ENCODE measurements around the gene ADORA2B. TPM values are rescaled to one million over a fixed set of nuclear protein-coding genes. Genes with fewer than 3 reads are reported as not detected.
"Not testable (repeated sequence)": the region's sequence is repeated elsewhere in the genome, so short reads cannot be mapped to it uniquely, and the experiment has no call there.

The ADORA2B gene
- polyA plus RNA-seq, 4 donors: 1.0 to 7.3 (median 2.8) TPM

- DNase-seq (ENCODE audit: low read depth in 4 of 4, low spot score in 3 of 4): no peak
Observed at GRCh38 chr17:15977894-15978293, 33.0 kb downstream of the ADORA2B start.

- no peak for DNase-seq (ENCODE audit: low read depth in 4 of 4, low spot score in 3 of 4)
Observed at GRCh38 chr17:15978606-15979005, 33.7 kb downstream of the ADORA2B start.

- DNase-seq (ENCODE audit: low read depth in 4 of 4, low spot score in 3 of 4): not testable (repeated sequence)
Observed at GRCh38 chr17:15979013-15979412, 34.1 kb downstream of the ADORA2B start.

GRCh38 chr17:15981208-15981607, 36.3 kb downstream of the ADORA2B start:
- no peak for DNase-seq (ENCODE audit: low read depth in 4 of 4, low spot score in 3 of 4)

- no peak for DNase-seq (ENCODE audit: low read depth in 4 of 4, low spot score in 3 of 4)
Observed at GRCh38 chr17:15981646-15982580, 37.0 kb downstream of the ADORA2B start.

- DNase-seq (ENCODE audit: low read depth in 4 of 4, low spot score in 3 of 4): no peak
Observed at GRCh38 chr17:15996322-15996721, 51.4 kb downstream of the ADORA2B start.

- DNase-seq (ENCODE audit: low read depth in 4 of 4, low spot score in 3 of 4): no peak
Observed at GRCh38 chr17:15998031-15998562, 53.2 kb downstream of the ADORA2B start.

GRCh38 chr17:15999141-15999973, 54.4 kb downstream of the ADORA2B start, which contains the start of the genes TTC19 and ZSWIM7:
Gene TTC19, plus strand, starts transcription at chr17:15999824. Its CDS starts 25 bp downstream, at chr17:15999849.
Gene ZSWIM7, minus strand, starts transcription at chr17:15999704. Its CDS starts 110 bp downstream, at chr17:15999594.
- DNase-seq (ENCODE audit: low read depth in 4 of 4, low spot score in 3 of 4): peak; percentile 89 to 98 (median 90)

GRCh38 chr17:15999974-16000827, 55.3 kb downstream of the ADORA2B start:
- DNase-seq (ENCODE audit: low read depth in 4 of 4, low spot score in 3 of 4): peak; percentile 16 to 52 (median 20)

GRCh38 chr17:16001226-16001897, 56.4 kb downstream of the ADORA2B start:
- DNase-seq (ENCODE audit: low read depth in 4 of 4, low spot score in 3 of 4): no peak

GRCh38 chr17:16002708-16003260, 57.9 kb downstream of the ADORA2B start:
- no peak for DNase-seq (ENCODE audit: low read depth in 4 of 4, low spot score in 3 of 4)

GRCh38 chr17:16003841-16004240, 58.9 kb downstream of the ADORA2B start:
- DNase-seq (ENCODE audit: low read depth in 4 of 4, low spot score in 3 of 4): no peak

GRCh38 chr17:16005636-16006035, 60.7 kb downstream of the ADORA2B start:
- DNase-seq (ENCODE audit: low read depth in 4 of 4, low spot score in 3 of 4): no peak

GRCh38 chr17:16007439-16007838, 62.5 kb downstream of the ADORA2B start:
- DNase-seq (ENCODE audit: low read depth in 4 of 4, low spot score in 3 of 4): no peak

- no peak for DNase-seq (ENCODE audit: low read depth in 4 of 4, low spot score in 3 of 4)
Observed at GRCh38 chr17:16013943-16014407, 69.0 kb downstream of the ADORA2B start.

- no peak for DNase-seq (ENCODE audit: low read depth in 4 of 4, low spot score in 3 of 4)
Observed at GRCh38 chr17:16019347-16019746, 74.4 kb downstream of the ADORA2B start.

- DNase-seq (ENCODE audit: low read depth in 4 of 4, low spot score in 3 of 4): no peak
Observed at GRCh38 chr17:16023881-16024280, 79.0 kb downstream of the ADORA2B start.

GRCh38 chr17:16025202-16025601, 80.3 kb downstream of the ADORA2B start:
- no peak for DNase-seq (ENCODE audit: low read depth in 4 of 4, low spot score in 3 of 4)

Data from right renal pelvis (tissue), 4 donors.